ENCODE results near the gene ITGA5.
A peak's percentile ranks its signal among the peaks of the same experiment; 100 is the strongest.

Gene ITGA5

GRCh38 chr12:54417712-54418440 is 1.2 kb downstream of the ITGA5 start:
- H3K9me3 ChIP-seq (ENCODE audit: low read length) = no peaks in the 10 kb centered on the region
- H3K9ac ChIP-seq (ENCODE audit: low read length) = peak overlapping the region; percentile 99
- peak overlapping the region; percentile 58 to 99 for H3K4me3 ChIP-seq (ENCODE audit: low read depth in 1 of 2, low read length in 2 of 2)
- peaks cover 72% of the 10 kb centered on the region for H3K4me1 ChIP-seq (ENCODE audit: insufficient read depth, low read length)
- no peaks in the 10 kb centered on the region for H3K27me3 ChIP-seq (ENCODE audit: control insufficient read depth in 1 of 2, insufficient read depth in 2 of 2, low read length in 2 of 2)
- H3K27ac ChIP-seq (ENCODE audit: low read depth, low read length) = peak overlapping the region; percentile 99
- peaks cover 12% of the 10 kb centered on the region for H3K36me3 ChIP-seq (ENCODE audit: insufficient read depth, low read length)

GRCh38 chr12:54416687-54417603 is 2.1 kb downstream of the ITGA5 start:
- H3K9me3 ChIP-seq (ENCODE audit: low read length) = no peaks in the 10 kb centered on the region
- H3K27me3 ChIP-seq (ENCODE audit: control insufficient read depth in 1 of 2, insufficient read depth in 2 of 2, low read length in 2 of 2) = no peaks in the 10 kb centered on the region
- H3K9ac ChIP-seq (ENCODE audit: low read length) = peak overlapping the region; percentile 99
- peak overlapping the region; percentile 58 to 99 for H3K4me3 ChIP-seq (ENCODE audit: low read depth in 1 of 2, low read length in 2 of 2)
- peaks cover 72% of the 10 kb centered on the region for H3K4me1 ChIP-seq (ENCODE audit: insufficient read depth, low read length)
- H3K36me3 ChIP-seq (ENCODE audit: insufficient read depth, low read length) = peaks cover 19% of the 10 kb centered on the region
- H3K27ac ChIP-seq (ENCODE audit: low read depth, low read length) = peak overlapping the region; percentile 99

- H3K27me3 ChIP-seq (ENCODE audit: control insufficient read depth in 1 of 2, insufficient read depth in 2 of 2, low read length in 2 of 2) = no peaks in the 10 kb centered on the region
- H3K27ac ChIP-seq (ENCODE audit: low read depth, low read length) = peak overlapping the region; percentile 37
- H3K9me3 ChIP-seq (ENCODE audit: low read length) = no peaks in the 10 kb centered on the region
- peaks cover 31% of the 10 kb centered on the region for H3K36me3 ChIP-seq (ENCODE audit: insufficient read depth, low read length)
- peak overlapping the region; percentile 99 for H3K9ac ChIP-seq (ENCODE audit: low read length)
- peaks cover 72% of the 10 kb centered on the region for H3K4me1 ChIP-seq (ENCODE audit: insufficient read depth, low read length)
- peak overlapping the region in 1 of 2 donors; percentile 99 for H3K4me3 ChIP-seq (ENCODE audit: low read depth in 1 of 2, low read length in 2 of 2)
These were observed 3.7 kb downstream of the ITGA5 start for GRCh38 chr12:54415221-54415929.

- peaks cover 44% of the 10 kb centered on the region for H3K36me3 ChIP-seq (ENCODE audit: insufficient read depth, low read length)
- peaks cover 70% of the 10 kb centered on the region for H3K4me1 ChIP-seq (ENCODE audit: insufficient read depth, low read length)
- peak overlapping the region; percentile 37 for H3K9ac ChIP-seq (ENCODE audit: low read length)
- H3K27me3 ChIP-seq (ENCODE audit: control insufficient read depth in 1 of 2, insufficient read depth in 2 of 2, low read length in 2 of 2) = no peaks in the 10 kb centered on the region
- peak overlapping the region; percentile 17 to 49 for H3K4me3 ChIP-seq (ENCODE audit: low read depth in 1 of 2, low read length in 2 of 2)
- no peaks in the 10 kb centered on the region for H3K9me3 ChIP-seq (ENCODE audit: low read length)
- H3K27ac ChIP-seq (ENCODE audit: low read depth, low read length) = peak overlapping the region; percentile 77
These were observed 5.5 kb downstream of the ITGA5 start for GRCh38 chr12:54413284-54414190.

GRCh38 chr12:54412786-54413185 is 6.3 kb downstream of the ITGA5 start:
- no peaks in the 10 kb centered on the region for H3K27me3 ChIP-seq (ENCODE audit: control insufficient read depth in 1 of 2, insufficient read depth in 2 of 2, low read length in 2 of 2)
- H3K9me3 ChIP-seq (ENCODE audit: low read length) = no peaks in the 10 kb centered on the region
- H3K27ac ChIP-seq (ENCODE audit: low read depth, low read length) = peak overlapping the region; percentile 77
- peaks cover 51% of the 10 kb centered on the region for H3K36me3 ChIP-seq (ENCODE audit: insufficient read depth, low read length)
- peak overlapping the region; percentile 17 to 49 for H3K4me3 ChIP-seq (ENCODE audit: low read depth in 1 of 2, low read length in 2 of 2)
- peaks cover 70% of the 10 kb centered on the region for H3K4me1 ChIP-seq (ENCODE audit: insufficient read depth, low read length)
- peak overlapping the region; percentile 37 for H3K9ac ChIP-seq (ENCODE audit: low read length)

DNA sequence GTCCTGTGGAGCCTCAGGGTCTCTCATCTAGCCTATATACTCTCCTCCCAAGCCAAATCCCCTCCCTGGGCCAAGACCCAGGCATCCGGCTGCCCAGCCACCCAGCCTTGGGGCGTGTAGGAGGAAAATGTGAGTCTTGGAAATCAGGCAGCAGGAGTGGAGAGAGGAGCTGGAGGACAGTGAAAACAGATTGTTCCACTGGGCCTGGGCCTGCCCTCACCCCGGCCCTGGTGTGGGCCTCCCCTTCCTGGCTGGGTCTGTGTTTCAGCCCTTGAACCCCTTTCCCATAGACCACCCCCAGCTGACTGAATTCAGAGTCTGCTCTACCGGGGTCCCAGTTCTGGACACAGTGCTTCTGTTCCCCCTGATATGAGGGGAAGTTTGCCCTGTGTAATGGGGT is 6.7 kb downstream of the ITGA5 start:
- Histone ChIP-seq H3K4me3 (ENCODE audit: low read depth in 1 of 2, low read length in 2 of 2) (peak overlapping the region; percentile 17 to 49), H3K9me3 (ENCODE audit: low read length) (no peaks in the 10 kb centered on the region), H3K4me1 (ENCODE audit: insufficient read depth, low read length) (peaks cover 70% of the 10 kb centered on the region), H3K36me3 (ENCODE audit: insufficient read depth, low read length) (peaks cover 56% of the 10 kb centered on the region), H3K27me3 (ENCODE audit: control insufficient read depth in 1 of 2, insufficient read depth in 2 of 2, low read length in 2 of 2) (no peaks in the 10 kb centered on the region), H3K27ac (ENCODE audit: low read depth, low read length) (peak overlapping the region; percentile 77), H3K9ac (ENCODE audit: low read length) (peak overlapping the region; percentile 37)

- H3K27ac ChIP-seq (ENCODE audit: low read depth, low read length) = peak overlapping the region; percentile 77
- H3K36me3 ChIP-seq (ENCODE audit: insufficient read depth, low read length) = peaks cover 63% of the 10 kb centered on the region
- peak overlapping the region in 1 of 2 donors; percentile 49 for H3K4me3 ChIP-seq (ENCODE audit: low read depth in 1 of 2, low read length in 2 of 2)
- peak overlapping the region; percentile 37 for H3K9ac ChIP-seq (ENCODE audit: low read length)
- no peaks in the 10 kb centered on the region for H3K27me3 ChIP-seq (ENCODE audit: control insufficient read depth in 1 of 2, insufficient read depth in 2 of 2, low read length in 2 of 2)
- H3K4me1 ChIP-seq (ENCODE audit: insufficient read depth, low read length) = peaks cover 64% of the 10 kb centered on the region
- no peaks in the 10 kb centered on the region for H3K9me3 ChIP-seq (ENCODE audit: low read length)
These were observed 7.5 kb downstream of the ITGA5 start for GRCh38 chr12:54411391-54412241.

GRCh38 chr12:54409267-54409666 is 9.8 kb downstream of the ITGA5 start:
- H3K36me3 ChIP-seq (ENCODE audit: insufficient read depth, low read length) = peaks cover 82% of the 10 kb centered on the region

DNA sequence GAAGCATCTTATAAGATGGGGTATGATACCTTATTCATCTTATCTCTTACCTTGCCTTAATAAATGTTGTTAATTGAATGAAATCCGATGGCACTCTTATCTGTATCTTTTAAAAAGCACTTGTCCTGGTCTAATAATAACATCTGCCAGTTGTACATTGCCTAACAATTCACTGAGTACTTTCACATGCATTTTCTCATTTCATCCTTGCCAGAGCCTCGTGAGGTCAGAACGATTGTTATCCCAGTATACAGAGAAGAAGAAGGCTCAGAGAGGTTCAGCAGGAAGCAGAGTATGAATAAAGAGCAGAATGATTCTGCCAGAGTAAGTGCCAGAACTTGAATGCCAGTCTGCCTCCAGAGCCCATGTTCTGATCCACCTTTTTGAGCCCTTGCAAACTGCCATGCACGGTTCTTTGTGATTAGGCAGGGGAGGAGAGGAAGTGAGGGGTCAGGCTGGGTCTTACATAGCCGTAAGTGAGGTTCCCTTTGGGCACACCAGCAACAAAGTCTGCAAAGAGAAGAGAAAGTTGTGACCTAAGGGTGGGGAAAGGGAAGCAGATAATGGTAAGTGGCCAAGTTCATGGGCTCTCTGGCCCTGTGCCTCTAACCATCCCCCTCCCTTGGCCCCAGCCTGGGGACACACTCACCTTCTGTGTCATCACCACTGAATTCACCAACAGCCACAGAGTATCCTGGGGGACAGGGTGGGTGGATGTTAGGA is 11.7 kb downstream of the ITGA5 start:
- Histone ChIP-seq H3K27ac (ENCODE audit: low read depth, low read length) (no peak overlapping the region), H3K4me1 (ENCODE audit: insufficient read depth, low read length) (peaks cover 40% of the 10 kb centered on the region), H3K36me3 (ENCODE audit: insufficient read depth, low read length) (peaks cover 88% of the 10 kb centered on the region), H3K9ac (ENCODE audit: low read length) (no peak overlapping the region), H3K4me3 (ENCODE audit: low read depth in 1 of 2, low read length in 2 of 2) (no peak overlapping the region), H3K27me3 (ENCODE audit: control insufficient read depth in 1 of 2, insufficient read depth in 2 of 2, low read length in 2 of 2) (no peaks in the 10 kb centered on the region), H3K9me3 (ENCODE audit: low read length) (no peaks in the 10 kb centered on the region)

More at GRCh38 chr12:54409267-54409666, 9.8 kb downstream of the ITGA5 start:
- Histone ChIP-seq H3K4me3 (ENCODE audit: low read depth in 1 of 2, low read length in 2 of 2) (no peak overlapping the region), H3K9ac (ENCODE audit: low read length) (no peak overlapping the region), H3K9me3 (ENCODE audit: low read length) (no peaks in the 10 kb centered on the region), H3K4me1 (ENCODE audit: insufficient read depth, low read length) (peaks cover 59% of the 10 kb centered on the region), H3K27me3 (ENCODE audit: control insufficient read depth in 1 of 2, insufficient read depth in 2 of 2, low read length in 2 of 2) (no peaks in the 10 kb centered on the region), H3K27ac (ENCODE audit: low read depth, low read length) (no peak overlapping the region)

Data from muscle layer of colon (tissue), 2 donors.